SKM-1 treated with dmso at 0.1 percent for 144 hours (cell line): ENCODE results near the gene CNOT11.

Source experiments
- DNase-seq: peaks from one replicate; lab custom pipeline; 2025; ENCODE audit not compliant: unreplicated experiment; lab: John Stamatoyannopoulos, UW

CNOT11 gene

DNA sequence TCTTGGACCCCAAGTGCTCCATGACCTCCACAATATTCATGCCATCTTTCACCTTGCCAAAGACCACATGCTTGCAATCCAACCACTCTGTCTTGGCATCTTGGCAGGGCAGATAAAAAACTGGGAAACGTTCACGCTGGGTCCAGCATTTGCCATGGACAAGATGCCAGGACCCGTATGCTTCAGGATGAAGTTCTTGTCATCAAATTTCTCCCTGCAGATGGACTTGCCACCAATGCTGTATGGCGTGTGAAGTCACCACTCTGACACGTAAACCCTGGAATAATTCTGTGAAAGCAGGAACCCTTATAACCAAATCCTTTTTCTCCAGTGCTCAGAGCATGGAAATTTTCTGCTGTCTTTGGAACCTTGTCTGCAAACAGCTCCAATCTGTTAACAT, 21.5 kb downstream of the CNOT11 start:
- DNase-seq: no peak

DNA sequence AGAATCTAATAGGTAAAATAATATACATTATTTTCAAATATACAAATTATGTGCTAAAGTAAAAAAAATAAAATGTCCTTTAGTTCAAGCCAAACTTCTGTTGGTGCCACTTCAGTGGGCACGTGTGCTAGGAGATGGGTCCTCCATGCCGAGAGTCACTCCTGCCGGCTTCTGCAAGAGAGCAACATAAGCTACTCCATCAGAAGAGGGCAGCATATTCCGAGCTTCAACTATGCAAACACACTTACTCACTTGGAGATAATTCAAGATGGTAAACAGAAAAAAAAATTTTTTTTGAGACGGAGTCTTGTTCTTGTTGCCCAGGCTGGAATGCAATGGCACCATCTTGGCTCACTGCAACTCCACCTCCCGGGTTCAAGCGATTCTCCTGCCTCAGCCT, 24.4 kb downstream of the CNOT11 start:
- DNase-seq: no peak

DNA sequence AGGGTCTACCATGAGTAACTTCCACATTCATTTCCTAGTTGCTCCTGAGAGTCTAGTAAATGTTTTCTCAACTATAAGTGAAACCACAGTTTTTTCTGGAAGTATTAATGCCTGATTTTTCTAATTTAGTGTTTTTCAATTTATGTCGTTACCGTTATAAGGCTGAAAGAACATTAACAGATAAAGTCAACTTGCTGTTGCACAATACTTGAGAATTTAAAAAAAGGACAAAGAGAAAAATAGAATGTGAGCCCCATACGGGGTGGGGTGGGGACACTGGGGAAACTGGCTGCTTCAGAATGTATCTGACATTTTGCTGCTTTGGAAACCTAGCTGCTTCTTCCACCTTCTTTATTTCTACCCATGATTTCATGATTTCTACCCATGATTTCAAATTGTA, 26.2 kb downstream of the CNOT11 start:
- DNase-seq: no peak

DNA sequence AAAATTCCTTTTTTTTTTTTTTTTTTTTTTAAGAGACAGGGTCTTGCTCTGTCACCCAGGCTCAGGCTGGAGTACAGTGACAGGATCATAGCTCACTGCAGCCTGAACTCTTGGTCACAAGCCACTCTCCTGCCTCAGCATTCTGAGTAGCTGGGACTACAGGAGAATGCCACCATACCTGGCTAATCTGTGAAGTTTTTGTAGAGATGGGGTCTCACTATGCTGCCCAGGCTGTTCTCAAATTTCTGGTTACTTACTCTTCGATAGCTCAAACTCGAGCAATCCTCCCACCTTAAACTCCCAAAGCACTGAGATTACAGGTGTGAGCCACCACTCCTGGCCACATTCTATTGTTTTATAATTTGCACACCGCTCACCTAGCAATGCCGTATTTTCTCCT, 28.8 kb downstream of the CNOT11 start:
- no peak for DNase-seq

DNA sequence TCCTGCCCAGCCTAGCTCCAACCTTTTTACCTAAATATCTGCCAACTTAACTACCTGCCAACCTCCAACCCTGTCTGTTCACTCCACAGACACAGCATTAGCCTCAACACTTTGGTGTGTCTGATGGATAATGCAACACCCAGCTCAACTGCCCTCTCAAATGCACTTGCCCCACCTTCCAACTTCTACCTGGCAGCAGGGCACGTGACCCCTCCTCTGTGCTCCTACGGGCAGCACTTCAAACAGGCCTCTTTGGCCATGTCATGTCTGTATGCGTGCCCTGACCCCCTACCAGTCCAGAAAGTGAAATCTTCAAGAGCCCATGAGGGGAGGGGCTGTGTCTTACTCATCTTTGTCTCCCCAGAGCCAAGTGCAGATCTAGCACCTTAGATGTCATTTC, 30.3 kb downstream of the CNOT11 start:
- DNase-seq: no peak

DNA sequence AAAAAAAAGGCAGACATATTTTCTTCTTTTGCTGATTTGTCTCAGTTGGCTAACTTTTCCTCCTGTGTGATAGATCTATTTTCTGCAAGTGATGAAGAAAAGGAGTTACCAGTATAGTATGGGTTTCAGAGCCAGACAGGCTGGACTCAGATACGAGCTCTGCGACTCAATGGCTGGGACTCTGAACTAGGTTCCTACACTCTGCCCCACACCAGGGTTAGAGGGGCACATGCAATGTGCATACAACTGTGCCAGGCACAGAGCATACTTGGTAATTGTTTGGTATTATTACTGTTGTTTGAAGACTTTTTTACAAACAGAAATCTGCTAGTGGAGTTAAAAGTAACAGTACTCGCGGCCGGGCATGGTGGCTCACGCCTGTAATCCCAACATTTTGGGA, 34.0 kb downstream of the CNOT11 start:
- no peak for DNase-seq

DNA sequence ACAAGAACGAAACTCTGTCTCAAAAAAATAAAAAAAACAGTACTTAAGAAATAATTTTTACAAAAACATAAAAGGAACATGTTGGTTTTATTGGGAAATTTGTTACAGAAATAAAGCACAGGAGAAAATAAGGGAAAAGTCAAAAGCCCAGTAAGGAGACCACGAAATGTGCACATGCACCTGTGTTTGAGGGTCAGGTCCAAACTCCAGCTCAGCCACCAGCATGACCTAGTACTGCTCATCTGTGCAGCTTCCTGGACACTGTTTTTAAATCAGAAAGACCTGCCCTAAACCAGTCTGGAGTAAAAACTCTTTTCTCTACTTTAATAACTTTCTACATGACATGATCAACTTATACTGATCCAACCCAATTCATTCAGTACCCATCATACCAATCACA, 34.6 kb downstream of the CNOT11 start:
- DNase-seq: no peak

DNA sequence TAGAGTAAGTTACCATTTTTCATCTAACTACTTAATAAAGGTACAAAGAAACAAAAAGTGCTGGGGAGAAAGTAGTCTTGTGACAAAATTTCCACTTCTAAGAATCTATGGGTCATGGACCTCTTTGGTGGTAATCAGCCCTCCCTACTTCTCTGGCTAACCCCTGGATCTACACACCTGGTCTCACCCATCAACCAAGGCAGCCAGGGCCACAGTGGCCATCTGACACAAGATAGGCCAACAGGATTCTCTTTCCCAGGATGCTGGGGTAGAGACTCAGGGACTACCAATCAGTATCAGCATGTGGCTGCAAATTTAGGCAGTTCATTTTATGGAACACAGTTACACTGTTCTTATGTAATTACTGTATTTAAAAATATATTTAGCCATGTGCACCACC, 38.0 kb downstream of the CNOT11 start:
- no peak for DNase-seq

DNA sequence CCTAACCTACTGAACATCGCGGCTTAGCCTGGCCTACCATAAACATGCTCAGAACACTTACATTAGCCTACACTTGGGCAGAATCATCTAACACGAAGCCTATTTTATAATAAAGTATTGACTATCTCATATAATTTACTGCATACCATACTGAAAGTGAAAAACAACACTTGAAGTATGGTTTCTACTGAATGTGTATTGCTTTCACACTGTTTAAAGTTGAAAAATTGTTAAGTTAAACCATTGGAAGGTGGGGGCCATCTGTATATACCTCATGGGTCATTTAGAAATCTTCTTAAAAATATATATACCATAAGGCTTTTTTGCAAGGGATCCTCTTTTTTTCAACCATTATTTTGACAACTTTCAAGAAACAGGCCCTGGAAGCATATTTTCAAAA, 39.3 kb downstream of the CNOT11 start:
- no peak for DNase-seq

DNA sequence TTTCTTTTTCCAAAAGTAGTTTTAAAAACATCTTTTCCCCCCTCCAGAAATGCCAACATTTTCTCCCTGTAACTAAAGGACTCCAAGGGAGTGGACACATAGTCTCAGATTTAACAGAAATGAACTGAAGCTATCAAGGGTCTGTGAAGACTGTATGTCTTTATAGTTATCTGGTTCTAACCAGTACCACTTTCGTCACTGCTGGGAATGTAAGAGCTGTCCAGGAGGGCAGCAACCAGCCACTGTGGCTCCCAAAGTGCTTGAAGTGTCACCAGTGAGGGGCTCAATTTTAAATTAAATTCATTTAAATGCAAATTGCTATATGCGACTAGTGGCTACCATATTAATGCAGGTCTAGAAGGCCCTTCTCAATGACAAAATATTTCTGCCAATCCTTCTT, 40.9 kb downstream of the CNOT11 start:
- no peak for DNase-seq

DNA sequence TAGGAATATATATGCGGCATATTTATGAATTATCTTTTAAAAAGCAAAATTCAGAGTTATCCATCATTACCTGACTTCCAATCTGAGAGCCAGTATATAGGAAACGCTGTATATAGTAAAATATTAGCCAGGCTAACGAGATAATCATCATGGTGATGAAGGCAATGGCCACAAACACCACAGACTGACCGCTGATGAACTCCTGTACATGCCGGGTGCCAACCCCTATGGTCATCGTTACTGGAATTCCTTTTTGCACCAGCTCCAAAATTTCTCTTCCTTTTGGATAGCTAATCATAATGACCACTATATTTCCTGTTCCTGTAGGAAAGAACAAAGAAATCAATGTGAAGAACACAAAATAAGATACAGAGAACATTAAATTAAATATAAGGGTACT, 42.2 kb downstream of the CNOT11 start:
- no peak for DNase-seq

DNA sequence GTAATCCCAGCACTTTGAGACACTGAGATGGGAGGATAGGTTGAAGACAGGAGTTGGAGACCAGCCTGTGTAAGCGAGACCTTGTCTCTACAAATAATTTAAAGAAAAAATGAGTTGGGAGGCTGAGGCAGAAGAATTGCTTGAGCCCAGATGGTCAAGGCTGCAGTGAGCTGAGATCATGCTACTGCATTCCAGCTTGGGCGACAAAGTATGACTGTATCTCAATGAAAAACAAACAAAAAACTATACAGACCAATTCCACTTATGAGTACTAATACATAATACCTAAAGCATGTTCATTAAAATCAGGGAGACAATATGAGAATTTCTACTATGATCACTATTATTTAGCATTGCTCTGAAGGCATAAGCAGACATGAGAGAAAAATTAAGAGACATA, 43.2 kb downstream of the CNOT11 start:
- DNase-seq: no peak

DNA sequence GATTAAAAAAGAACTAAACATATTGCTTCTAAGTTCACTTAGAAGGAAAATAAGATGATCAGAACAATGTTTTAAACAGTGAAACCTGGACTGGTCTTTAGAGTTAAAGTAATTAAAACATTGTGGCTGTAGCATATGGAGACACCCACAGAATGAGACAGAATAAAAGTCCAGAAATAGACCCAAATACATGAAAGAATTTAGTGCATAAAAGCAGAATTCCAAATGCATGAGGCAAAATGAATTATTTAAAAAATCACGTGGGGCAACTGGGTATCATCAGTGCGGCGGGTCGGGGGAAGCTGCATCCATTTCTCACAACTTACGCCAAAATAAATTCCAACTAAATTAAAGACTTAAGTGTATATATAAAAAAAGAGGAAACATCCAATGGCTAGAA, 43.7 kb downstream of the CNOT11 start:
- DNase-seq: no peak

DNA sequence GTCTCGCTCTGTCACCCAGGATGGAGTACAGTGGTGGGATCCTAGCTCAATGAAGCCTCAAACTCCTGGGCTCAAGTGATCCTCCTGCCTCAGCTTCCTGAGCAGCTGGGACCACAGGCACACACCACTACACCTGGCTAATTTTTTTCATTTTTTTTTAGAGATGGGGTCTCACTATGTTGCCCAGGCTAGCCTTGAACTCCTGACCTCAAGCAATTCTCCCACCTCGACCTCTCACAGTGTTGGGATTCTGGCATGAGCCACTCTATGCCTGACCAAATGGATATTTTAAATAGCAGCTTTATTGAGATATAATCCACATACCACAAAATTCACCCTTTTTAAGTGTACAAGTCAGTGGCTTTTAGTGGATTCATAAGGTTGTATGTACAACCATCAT, 44.7 kb downstream of the CNOT11 start:
- DNase-seq: no peak

DNA sequence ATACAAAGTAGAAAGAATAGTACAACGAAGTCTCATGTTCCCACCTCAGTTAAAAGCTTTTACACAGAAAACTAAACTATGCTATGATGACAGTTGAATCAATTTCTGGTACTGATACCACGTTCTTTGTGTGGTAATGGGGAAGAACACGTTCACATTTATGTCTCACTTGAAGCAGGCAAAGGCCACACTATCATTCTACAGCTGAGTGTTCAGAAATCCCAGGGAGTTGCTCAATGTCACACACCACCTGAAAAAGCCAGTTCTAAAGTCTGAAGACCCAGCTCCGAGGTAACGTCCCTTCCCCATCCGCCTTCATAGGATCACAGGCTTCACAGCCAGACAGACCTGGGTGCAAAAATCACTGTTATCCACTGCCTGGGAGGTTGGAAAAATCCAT, 46.9 kb downstream of the CNOT11 start:
- no peak for DNase-seq

DNA sequence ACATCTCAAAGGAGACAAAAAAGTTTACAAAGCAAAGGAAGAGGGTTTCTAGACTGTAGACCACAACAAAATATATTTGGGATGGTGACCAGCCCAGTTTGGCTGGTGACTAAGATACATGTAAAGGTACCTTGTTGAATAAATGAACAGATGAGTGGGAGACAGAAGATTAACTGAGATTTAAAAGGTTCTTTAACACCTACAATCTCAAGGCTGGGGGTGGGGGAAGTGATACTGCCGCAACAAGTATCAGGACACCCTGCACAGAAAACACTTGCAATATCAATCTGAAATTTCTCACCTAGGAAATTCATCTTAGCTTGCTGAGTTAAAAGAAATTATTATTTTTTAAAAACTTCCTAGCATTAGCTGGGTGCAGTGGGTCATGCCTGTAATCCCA, 47.5 kb downstream of the CNOT11 start:
- DNase-seq: no peak

DNA sequence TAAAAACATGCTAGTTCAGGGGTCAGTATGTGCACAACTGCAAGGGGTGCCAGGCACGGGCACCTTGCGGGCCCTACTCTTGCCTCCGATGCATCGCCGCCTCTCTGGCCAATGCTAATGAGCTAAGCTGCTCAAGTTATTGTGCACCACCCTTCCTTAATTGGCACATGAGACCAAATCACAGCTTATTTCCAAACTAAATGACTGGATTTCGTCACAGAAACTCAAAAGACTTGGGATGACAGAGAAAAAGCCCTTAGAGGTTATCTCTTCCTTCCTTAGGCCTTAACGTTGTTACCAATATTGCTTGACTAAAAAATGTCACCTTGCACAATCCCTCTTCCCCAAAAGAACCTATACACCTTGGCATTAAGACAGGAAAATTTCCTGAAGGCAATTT, 48.1 kb downstream of the CNOT11 start:
- no peak for DNase-seq

DNA sequence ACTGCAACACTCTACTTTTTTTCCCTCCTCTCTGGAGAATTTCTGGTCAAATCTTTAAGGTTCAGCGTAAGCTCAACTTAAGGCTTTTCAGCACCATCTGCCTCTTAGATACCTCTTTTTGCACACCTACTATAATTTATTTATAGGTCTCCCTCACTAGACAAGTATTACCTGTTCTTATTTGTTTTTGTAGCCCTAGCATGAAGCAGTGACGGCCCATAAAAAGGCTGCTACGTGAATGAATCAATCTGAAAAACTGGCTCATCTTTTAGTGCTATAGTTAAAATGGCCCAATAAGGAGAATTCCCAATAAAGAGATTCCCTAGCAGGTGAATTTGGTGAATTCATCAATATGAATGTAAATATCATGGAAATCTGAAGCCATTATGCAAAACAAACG, 49.3 kb downstream of the CNOT11 start:
- no peak for DNase-seq

DNA sequence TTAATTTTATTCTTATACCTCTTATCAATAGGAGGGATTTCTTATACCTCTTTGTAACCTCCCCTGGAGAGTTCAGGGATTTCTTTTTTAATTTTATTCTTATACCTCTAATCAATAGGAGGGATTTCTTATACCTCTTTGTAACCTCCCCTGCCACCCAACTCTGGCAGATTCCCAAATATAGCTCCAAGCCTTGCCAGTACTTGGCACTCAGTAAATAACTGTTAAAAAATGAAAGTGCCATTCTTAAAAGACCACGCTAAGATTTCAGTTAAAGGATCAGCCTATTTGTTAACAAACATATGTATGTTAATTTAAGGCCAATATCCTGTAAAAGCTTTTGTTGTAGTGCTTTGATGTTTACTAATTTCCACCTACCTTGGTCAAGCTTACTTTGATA, 51.0 kb downstream of the CNOT11 start:
- no peak for DNase-seq

DNA sequence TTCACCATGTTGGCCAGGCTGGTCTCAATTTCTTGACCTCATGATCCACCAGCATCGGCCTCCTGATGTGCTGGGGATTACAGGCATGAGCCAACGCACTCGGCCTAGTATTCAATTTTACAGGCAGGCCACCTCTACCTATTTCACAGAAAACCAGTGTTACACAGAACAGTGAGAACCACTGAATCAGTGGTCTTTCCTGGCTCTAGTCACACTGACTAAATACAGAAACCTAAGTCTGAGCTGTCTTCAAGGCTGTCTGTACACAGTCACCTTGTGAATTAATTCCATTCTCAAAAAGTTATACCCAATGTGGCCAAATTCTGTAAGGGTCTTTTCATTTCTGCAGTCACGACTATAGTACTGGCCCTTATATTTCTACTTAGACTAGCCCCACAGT, 52.3 kb downstream of the CNOT11 start:
- no peak for DNase-seq

DNA sequence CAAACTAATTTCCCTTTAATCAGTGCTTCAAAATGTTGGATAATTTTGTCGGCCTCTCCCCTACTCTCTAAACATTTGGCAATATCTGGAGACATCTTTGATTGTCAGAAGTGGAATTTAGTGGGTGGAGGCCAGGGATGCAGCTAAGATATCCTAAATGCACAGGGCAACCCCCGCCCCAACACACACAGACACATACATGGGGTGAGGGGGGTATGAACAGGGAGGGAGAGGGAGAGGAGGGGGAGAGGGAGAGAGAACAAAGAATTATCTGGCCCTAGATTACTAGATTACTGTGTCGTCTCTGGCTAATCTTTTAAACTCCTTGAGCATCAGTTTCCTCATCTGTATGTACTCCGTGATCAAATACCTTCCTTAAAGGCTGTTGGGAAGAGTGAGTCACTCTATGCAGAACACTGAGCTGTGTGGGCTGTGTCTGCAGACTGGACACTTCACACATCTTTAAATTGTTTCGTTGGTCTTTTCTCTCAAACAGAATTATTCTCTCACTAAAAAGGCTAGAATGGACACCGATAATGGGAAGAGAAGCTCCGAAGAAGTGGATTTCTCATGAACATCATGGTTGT, 52.9 kb downstream of the CNOT11 start:
- DNase-seq: no peak

DNA sequence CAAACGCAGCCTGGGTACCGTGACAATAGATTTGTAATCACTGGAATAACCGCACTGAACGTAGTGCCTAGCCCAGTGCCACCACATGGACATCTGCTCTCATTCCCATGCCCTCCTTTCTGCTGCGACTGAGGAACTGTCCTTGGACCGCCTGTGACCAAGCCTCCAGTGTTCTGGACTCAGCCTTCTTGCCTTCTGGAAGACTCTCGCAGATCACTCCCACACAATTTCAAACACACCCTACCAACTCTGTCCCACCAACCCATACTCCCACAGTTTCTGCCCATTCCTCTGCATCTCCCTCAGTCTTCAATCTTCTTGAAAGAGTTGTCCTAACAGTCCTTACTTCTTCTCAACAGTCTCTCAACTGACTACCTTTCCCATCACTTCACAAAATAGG, 53.7 kb downstream of the CNOT11 start:
- DNase-seq: no peak

DNA sequence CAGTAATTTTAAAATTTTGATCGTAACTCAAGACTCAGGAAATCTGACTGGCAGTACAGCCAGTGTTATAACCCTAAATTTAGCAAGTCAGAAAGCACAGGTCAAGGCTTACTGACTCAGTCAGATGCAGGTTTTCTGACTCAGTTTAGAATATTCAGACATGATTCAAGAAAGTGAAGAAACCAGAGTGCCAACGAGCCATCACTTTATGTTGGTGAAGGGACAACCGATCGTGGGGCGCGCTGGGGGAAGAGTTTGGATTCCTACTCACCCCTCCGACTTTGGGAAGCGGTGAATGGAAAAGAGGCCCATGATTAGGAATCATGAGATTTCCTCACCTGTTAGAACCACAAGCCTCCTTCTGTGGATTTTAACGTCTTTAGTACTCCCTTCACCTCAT, 54.8 kb downstream of the CNOT11 start:
- DNase-seq: no peak

DNA sequence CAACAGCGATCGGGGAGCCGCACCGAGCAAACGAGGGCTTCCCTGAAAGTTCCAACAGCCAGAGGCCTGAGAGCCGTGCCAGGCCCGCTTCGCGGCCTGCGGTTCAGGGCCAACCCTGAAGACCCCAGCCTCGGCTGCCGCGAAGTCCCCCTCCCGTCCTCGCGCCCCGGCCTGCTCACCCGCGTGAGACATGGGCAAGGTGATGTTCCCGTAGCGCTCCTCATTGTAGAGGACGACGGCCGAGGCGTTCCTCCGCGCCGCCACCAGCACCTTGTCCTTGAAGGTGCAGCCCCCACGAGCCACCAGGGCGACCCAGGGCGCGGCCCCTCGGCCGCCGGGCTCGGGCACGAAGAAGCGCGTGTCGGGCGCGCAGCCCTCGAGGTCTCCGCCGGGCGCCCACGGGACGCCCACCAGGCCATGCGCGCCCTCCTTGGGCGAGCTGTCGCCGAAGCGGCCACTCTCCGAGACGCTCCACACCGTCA, 55.3 kb downstream of the CNOT11 start:
- DNase-seq: no peak
